DMS153 (cell line): ENCODE measurements around the gene IL18.
"Not testable (repeated sequence)": the region's sequence is repeated elsewhere in the genome, so short reads cannot be mapped to it uniquely, and the experiment has no call there.

Experiments used
- DNase-seq: peaks from one replicate; lab custom pipeline; 2025; lab: John Stamatoyannopoulos, UW

The IL18 gene

DNA sequence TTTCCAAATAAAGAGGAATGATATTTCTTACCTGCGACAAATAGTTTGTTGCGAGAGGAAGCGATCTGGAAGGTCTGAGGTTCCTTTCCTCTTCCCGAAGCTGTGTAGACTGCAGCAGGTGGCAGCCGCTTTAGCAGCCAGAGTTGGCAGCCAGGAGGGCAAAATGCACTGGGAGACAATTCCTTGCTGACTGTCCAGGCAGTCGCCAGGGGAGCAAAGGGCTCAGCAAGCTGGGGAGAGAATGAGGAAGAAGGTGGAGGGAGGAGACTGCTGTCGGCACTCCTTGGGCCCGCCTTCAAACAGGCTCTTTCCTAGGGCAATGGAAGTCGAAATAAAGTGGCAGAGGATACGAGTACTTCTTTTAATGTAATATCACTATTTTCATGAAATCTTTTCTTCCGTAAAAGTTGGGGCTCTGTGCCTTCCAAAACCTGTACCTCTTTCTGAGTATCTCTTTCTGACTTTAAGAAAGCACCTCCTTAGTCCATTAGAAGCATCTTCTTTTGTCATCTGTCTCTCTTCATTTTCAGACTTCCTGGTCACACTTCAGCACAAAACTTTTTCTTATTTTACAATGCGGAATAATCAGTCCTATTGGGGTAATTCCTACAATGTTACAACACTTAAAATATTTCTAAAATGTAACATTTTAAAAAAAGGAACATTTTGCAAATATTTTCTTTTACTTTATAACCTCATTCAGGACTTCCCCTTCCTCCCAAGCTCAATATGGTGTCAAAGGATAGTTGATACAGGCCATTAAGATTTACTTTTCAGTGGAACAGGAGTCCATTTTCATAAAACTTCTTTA lies at the start of gene IL18:
Gene IL18 (minus strand): TSS at position 220 of the 811 bp plus-strand sequence. CDS start 9,041 bp downstream, outside the sequence.
- peak; percentile 16 for DNase-seq

DNA sequence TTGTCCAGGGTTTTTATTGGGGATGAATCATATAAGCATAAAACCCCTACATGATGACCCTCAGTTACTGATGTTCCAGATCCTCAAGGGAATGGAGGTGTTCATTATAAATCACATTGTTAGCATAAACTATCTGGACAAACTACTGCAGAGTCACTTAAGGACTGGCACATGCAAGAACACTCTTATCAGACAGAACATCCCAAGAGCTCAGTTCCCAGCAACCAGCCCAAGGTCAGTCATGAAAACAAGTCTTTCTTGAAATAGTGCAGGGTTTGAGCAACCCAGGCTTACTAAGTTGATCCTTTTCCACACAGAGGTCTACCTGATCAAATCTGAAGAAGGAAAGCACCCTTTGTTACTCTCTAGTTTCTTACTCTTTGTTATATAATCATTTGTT lies 48.8 kb upstream of the IL18 start:
- DNase-seq, result no peak

- no peak for DNase-seq
Observed at GRCh38 chr11:112212290-112212689, 48.4 kb upstream of the IL18 start.

DNA sequence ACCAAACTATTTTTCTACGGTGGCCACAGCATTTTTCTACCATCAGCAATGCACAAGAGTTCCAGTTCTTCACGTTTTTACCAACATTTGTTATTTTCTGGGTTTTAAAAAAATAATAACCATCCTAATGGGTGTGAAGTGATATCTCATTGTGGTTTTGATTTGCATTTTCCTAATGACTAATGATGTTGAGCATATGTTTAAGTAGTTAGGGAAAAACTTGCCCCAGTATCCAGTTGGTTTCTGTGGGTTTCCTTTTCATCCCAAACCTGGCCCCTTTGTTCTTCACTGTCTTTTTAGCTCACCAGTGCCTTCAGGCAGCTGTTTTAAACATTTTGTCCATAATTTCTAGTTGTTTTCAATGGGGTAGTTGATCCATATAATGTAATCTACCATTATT lies 47.6 kb upstream of the IL18 start:
- DNase-seq, result no peak

GRCh38 chr11:112210890-112211289 lies 47.0 kb upstream of the IL18 start:
- no peak for DNase-seq

GRCh38 chr11:112206071-112206470 lies 42.2 kb upstream of the IL18 start:
- DNase-seq, result no peak

GRCh38 chr11:112200252-112200651 lies 36.4 kb upstream of the IL18 start:
- DNase-seq, result no peak

DNA sequence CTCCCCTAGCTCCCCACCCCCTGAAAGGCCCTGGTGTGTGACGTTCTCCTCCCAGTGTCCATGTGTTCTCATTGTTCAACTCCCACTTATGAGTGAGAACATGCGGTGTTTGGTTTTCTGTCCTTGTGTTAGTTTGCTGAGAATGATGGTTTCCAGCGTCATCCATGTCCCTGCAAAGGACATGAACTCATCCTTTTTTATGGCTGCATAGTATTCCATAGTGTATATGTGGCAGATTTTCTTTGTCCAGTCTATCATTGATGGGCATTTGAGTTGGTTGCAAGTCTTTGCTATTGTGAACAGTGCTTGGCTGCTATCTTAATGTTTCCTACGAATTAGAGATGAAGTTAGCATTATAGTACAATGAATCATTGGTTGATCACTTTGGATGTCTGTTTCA lies 35.2 kb upstream of the IL18 start:
- not testable (repeated sequence) for DNase-seq

GRCh38 chr11:112196519-112197087 lies 32.7 kb upstream of the IL18 start:
- no peak for DNase-seq

DNA sequence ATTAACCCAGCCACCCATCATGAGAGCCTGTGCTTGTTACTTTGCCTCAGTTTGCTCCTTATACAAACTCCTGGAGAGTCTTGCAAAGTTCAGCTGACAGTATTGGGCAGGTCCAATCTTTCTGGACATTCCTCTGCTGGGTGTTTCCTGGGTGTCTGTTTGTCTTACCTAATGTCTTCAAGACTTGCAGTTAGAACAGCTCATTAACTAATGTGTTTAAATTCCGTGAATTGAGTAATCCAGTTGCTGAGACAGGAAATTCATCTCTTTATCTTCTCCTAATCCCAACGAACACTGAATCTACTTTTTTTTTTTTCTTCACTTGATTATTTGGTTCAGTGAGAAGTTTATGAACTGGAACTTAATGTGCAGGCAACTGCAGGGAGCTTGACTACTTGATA lies 32.1 kb upstream of the IL18 start:
- DNase-seq, result no peak

GRCh38 chr11:112195113-112195512 lies 31.2 kb upstream of the IL18 start:
- not testable (repeated sequence) for DNase-seq

DNA sequence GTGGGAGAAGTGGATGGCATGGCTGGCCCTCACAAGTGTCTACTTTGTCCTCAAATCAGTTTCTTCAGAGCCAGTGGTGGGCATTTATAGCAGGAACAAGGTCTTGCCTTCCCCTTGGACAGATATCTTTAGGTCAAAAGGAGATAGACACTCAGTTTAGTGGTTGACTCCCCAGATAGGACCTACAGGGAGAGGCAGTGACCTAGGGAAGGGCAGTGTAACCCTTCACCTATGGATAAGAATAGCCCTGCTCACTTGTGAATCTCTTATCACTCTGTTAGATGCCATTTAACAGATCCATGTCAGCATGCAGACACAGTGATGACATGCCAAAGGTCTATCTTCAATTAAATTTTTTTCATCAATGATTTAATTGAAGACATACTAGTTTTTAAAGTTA lies 22.4 kb upstream of the IL18 start:
- no peak for DNase-seq

- no peak for DNase-seq
Observed at GRCh38 chr11:112185883-112186282, 22.0 kb upstream of the IL18 start.

GRCh38 chr11:112182867-112183266 lies 19.0 kb upstream of the IL18 start:
- no peak for DNase-seq

DNA sequence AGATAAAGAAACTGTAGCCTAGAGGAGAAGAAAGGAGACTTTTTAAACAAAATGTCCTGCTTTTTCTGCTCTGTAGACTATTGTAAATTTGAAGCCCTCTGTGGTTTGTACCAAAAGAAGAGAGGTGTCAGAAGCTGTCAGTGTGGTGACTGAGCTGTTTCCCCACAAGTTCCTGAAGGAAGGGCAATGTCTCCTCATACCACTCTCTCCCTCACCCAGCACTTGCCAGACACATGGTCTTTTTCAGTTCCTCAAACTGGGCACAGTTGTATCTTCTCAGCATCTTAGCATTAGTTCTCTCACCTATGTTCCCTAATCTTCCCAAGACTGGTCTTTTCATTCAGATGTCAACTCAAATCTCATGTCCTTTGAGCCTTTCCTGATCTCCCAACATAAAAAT lies 15.7 kb upstream of the IL18 start:
- no peak for DNase-seq

DNA sequence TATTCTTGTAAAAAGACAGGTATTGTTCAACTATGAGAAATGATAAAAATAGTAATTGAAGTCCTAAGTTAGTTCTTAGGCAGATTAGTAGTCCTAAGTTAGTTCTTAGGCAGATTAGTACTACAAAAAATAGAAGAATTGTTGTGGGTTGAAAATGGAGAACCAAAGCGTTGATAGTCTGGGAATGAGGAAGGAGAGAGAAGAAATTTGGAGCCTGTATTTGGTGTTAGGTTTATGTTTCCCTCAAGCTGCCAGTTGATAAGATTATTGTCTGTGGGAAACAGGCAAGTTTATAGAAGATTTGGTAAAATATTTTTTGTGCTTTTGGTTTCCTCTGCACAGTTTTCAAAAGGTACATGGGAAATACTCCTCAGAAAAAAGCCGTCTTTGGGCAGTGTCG lies 15.0 kb upstream of the IL18 start:
- DNase-seq, result no peak

DNA sequence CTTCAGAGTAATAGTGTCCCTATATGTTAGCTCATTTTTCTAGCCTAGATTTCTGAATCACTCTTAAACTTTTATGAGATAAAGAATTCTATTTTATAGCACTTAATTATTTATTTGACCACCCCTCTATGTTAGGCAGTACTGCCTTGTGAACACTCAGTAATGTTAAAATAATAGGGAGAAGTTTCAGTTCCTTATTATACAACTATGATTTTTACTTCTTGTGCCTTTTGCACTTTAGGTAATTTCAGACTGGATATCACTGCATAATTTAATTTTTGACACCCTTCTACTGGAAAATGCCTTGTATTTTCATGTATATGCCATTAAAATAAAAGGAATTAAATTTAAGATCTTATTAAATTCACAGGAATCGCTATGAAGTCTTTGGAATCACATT lies 14.5 kb upstream of the IL18 start:
- no peak for DNase-seq

GRCh38 chr11:112177589-112177988 lies 13.7 kb upstream of the IL18 start:
- no peak for DNase-seq

GRCh38 chr11:112176077-112176476 lies 12.2 kb upstream of the IL18 start:
- no peak for DNase-seq

DNA sequence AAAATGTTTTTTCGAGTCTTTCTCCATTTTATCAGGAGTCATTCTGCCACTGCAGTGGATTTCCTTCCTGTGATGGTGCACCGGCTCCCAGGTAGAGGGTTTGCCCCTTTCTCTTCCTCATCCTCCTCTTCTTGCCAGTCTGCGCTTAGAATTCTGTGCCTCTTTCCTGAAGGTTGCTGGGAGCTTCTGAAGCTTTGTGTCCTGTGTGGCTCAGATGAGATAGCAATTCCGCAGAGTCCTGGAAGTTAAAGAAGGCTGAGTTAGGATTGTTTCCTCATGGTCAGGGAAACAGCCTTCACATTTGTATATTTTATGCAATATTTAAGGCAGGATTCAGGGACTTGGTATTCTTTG lies 11.7 kb upstream of the IL18 start:
- no peak for DNase-seq

DNA sequence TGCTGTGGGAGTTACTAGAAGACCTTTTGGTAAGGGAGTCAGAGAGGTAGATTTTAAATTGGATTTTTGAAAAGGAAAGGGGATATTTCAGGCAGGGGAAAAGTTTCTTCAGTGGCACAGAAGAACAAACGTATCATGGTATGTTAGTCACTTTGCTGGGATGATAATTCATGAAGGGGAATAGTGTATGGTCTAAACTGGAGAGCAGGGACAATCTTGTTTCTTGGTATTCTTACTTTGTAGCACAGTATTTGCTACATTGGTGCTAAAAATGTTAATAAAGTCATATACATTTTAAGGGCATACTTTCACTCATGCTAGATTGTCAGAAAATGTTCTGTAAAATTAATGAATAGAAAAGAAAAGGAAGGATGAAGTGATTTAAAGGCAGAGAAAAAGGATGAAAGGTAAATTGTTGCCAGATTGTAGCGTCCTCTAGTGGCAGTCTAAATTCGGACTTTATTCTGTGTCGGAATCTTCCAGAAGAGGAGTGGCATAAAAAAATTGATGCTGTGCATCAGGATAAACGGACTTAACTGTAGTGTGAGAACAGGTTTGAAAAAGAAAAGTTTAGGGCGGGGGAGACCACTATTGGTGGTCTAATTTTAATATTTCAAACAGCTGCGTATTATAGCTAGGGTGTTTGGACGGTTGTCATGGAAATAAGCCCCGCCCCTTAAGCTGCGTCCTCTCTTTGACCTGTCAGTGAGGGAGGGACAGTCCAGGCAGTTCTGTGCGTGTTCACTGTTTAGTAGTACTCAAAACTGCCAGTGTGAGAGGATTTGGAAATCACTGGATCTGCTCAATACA lies 11.1 kb upstream of the IL18 start, which contains the start of gene BCO2:
Gene BCO2 (plus strand): TSS at position 724 of the 810 bp plus-strand sequence. CDS start 90 bp downstream, outside the sequence.
- peak; percentile 27 for DNase-seq

GRCh38 chr11:112173152-112173551 lies 9.3 kb upstream of the IL18 start:
- DNase-seq, result no peak
